SK-N-MC (cell line): ENCODE data around the gene METTL15.
A peak's percentile ranks its signal among the peaks of the same experiment; 100 is the strongest.
"Not testable (repeated sequence)": the region's sequence is repeated elsewhere in the genome, so short reads cannot be mapped to it uniquely, and the experiment has no call there.

Source experiments
- DNase-seq: peaks from one replicate; pipeline ENCODE4 v3.0.0-alpha.2; 2011; ENCODE audit warnings: low read depth, low spot score
- H3K27ac ChIP-seq: fragments of 200-600 bp; sonication (generic); 2 replicates; pipeline ENCODE4 v1.5.1; 2016; ENCODE audit warnings: mixed run types
- H3K36me3 ChIP-seq: fragments of 200-600 bp; sonication (generic); 2 replicates; pipeline ENCODE4 v1.6.1; 2017; ENCODE audit warnings: antibody characterized with exemption, low read length, mixed read lengths; ENCODE audit not compliant: insufficient read depth
- H3K4me3 ChIP-seq: fragments of 200-600 bp; sonication (generic); 2 replicates; pipeline ENCODE4 v1.5.1; 2016
- H3K9ac ChIP-seq: fragments of 200-600 bp; sonication (generic); 2 replicates; pipeline ENCODE4 v1.8.0; 2017; ENCODE audit warnings: mixed run types, mixed read lengths; ENCODE audit not compliant: insufficient read length
- H3K9me3 ChIP-seq: fragments of 200-600 bp; sonication (generic); 2 replicates; pipeline ENCODE4 v1.6.1; 2017; ENCODE audit warnings: low read depth, mild to moderate bottlenecking, antibody characterized with exemption, low read length, moderate library complexity, mixed read lengths
- EZH2 ChIP-seq: fragments of 200-600 bp; sonication (generic); IDR thresholded peaks from one replicate; pipeline ENCODE4 v1.6.1; 2017; ENCODE audit warnings: antibody characterized with exemption
- FOXP2 ChIP-seq: optimal IDR thresholded peaks from 2 replicates; pipeline ENCODE3; 2011; ENCODE audit warnings: mild to moderate bottlenecking, moderate library complexity; ENCODE audit not compliant: insufficient read depth; ENCODE audit errors: extremely low read length, control extremely low read depth
- POLR2AphosphoS5 ChIP-seq: IDR thresholded peaks from 2 replicates; pipeline ENCODE4 v1.6.1; 2012; ENCODE audit warnings: mild to moderate bottlenecking, low read depth, low read length, borderline replicate concordance

Gene METTL15, protein sequence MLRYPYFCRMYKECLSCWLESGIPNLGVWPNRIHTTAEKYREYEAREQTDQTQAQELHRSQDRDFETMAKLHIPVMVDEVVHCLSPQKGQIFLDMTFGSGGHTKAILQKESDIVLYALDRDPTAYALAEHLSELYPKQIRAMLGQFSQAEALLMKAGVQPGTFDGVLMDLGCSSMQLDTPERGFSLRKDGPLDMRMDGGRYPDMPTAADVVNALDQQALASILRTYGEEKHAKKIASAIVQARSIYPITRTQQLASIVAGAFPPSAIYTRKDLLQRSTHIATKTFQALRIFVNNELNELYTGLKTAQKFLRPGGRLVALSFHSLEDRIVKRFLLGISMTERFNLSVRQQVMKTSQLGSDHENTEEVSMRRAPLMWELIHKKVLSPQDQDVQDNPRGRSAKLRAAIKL

DNA sequence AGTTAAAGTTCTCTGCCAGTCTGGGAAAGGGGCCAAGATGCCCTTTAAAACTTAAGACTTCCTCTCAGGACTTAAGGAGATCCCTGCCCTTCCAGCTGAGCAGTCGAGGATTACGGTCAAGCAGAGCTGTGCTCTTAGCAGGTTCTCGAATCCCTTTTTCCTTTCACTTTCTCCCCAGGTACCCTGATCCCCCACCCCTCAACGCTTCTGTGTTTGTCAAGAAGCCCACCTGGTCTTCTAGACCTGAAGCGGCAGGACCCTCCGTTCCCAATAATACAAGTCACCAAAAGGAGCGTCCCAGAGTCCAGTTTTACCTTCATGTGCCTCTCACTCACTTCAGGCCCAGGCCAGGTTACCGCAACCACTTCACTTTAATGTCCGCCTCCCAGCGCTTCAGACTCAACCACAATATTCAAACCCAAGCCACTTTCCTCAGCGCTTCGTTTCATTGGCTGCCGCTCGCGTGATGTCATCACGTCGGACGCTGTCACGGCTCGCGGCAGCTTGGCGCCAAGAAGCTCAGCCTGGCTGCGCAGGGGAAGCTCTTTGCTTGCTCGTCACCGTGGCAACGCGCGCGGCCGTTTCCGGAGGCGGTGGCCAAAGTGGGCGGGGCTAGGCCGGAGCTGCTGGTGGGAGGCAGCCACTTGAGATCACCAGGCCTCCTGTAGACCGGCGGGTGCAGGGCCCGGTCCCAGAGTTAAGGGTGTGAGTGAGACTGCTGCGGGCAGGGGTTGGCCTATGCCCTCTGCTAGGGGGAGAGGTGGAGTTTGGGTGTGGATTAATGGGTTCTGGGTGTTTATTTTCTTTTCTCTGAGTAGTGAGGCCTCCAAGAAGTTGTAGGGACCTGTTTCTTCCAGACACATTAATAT lies at the start of gene METTL15, which contains the start of gene KIF18A:
Gene METTL15, plus strand, starts transcription at position 639 of the 869 bp plus-strand sequence. CDS start 4,947 bp downstream, outside the sequence.
Gene KIF18A, minus strand, starts transcription at position 407 of the 869 bp plus-strand sequence. CDS start 10,209 bp downstream, outside the sequence.
- Histone ChIP-seq H3K36me3 (no peaks in the 10 kb centered on the region; the same call in 1 of the 2 replicates), H3K27ac (peak within 1 kb of the TSS; percentile 86), H3K9ac (peak within 1 kb of the TSS; percentile 97), H3K9me3 (no peaks in the 10 kb centered on the region; the same call in 1 of the 2 replicates), H3K4me3 (peak within 1 kb of the TSS; percentile 99)
- DNase-seq, result peak; percentile 68
- TF ChIP-seq FOXP2 (peak; percentile 40), POLR2AphosphoS5 (peak; percentile 81; the same call in 1 of the 2 replicates), EZH2 (no peak)

DNA sequence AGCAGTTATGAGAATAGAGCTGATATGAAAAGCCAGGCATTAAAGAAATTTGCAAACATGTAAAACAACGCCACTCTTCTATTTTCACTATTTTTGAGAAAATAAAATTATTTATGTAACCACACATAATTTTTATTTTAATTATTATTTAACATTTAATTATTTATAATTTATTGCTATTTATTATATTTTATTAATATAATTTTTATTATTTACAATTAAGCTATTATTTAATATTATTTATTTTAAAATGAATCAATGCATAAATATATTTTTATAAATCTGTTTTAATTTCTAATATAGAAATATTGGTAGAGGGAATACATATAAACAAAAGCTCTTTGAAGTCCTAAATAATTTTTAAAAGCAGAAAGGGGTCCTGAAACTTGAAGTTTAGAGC lies 36.9 kb upstream of the METTL15 start:
- no peak for TF ChIP-seq EZH2
- no peak for TF ChIP-seq POLR2AphosphoS5
- no peak for TF ChIP-seq FOXP2
- H3K36me3 ChIP-seq, result peaks cover 40% of the 10 kb centered on the region
- no peak overlapping the region for H3K4me3 ChIP-seq
- no peak overlapping the region for H3K27ac ChIP-seq
- DNase-seq, result no peak
- no peak overlapping the region for H3K9ac ChIP-seq
- H3K9me3 ChIP-seq, result no peaks in the 10 kb centered on the region

DNA sequence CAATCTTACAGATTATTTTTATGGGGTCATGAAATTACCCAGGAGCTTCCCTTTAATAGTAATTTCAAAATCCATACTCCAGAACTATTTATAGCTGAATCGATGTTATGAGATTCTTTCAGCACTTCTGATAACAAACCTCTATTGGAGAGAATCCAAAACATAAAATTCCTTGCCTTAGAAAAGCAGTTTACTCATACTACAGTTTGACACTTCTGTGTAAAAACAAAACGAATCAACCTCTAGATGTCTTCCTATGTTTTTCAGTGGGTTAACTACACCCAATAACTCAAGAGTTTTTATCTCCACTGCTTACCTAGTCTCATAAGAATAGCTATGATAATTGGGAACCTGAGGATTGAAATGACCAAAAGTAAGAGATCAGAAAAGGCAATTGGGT lies 35.9 kb upstream of the METTL15 start:
- DNase-seq, result no peak
- TF ChIP-seq EZH2, result no peak
- TF ChIP-seq POLR2AphosphoS5, result no peak
- TF ChIP-seq FOXP2, result no peak
- no peak overlapping the region for H3K27ac ChIP-seq
- no peak overlapping the region for H3K4me3 ChIP-seq
- peaks cover 44% of the 10 kb centered on the region for H3K36me3 ChIP-seq
- no peaks in the 10 kb centered on the region for H3K9me3 ChIP-seq
- no peak overlapping the region for H3K9ac ChIP-seq

DNA sequence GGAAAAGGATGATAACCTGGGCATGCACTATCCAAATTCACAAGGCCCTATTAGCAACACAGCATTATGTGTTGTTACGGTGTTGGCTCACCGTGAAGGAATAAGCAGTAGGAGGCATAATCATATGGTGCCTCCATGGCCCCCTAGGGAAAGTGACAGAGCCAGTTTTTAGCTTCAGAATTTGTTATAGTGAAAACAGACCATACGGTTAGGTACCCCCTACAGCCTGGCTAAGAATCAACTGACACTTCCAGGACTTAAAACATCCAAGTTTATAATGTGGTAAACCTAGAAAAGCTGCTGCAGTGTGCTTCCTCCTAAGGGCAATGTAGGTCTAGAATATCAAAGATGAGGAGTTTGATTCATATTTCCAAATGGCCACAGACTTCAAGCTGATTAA lies 30.7 kb upstream of the METTL15 start:
- no peak for TF ChIP-seq EZH2
- no peak for TF ChIP-seq POLR2AphosphoS5
- TF ChIP-seq FOXP2, result no peak
- DNase-seq, result no peak
- peaks cover 53% of the 10 kb centered on the region for H3K36me3 ChIP-seq
- no peak overlapping the region for H3K4me3 ChIP-seq
- H3K9ac ChIP-seq, result no peak overlapping the region
- H3K27ac ChIP-seq, result no peak overlapping the region
- H3K9me3 ChIP-seq, result no peaks in the 10 kb centered on the region

DNA sequence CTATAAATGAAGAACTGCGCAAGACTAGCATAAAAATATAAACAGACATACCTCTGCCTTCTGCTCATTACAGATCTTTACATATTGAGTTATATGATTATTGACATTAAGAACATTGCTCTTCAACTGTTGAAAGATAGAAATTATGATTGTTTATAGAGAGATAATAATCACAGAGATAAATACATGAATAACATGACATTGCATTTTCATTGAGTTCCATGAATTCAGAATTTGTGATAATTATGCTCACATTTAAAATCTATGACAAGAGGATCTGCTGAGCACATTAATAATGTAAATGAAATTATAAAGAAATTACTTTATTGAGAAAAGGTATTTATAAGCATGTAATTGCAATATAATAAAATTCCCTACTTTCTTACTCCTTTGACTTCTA lies 25.1 kb upstream of the METTL15 start:
- no peak for TF ChIP-seq EZH2
- no peak for TF ChIP-seq FOXP2
- TF ChIP-seq POLR2AphosphoS5, result no peak
- no peak overlapping the region for H3K4me3 ChIP-seq
- no peaks in the 10 kb centered on the region for H3K9me3 ChIP-seq
- H3K36me3 ChIP-seq, result peaks cover 42% of the 10 kb centered on the region
- DNase-seq, result no peak
- no peak overlapping the region for H3K9ac ChIP-seq
- no peak overlapping the region for H3K27ac ChIP-seq

DNA sequence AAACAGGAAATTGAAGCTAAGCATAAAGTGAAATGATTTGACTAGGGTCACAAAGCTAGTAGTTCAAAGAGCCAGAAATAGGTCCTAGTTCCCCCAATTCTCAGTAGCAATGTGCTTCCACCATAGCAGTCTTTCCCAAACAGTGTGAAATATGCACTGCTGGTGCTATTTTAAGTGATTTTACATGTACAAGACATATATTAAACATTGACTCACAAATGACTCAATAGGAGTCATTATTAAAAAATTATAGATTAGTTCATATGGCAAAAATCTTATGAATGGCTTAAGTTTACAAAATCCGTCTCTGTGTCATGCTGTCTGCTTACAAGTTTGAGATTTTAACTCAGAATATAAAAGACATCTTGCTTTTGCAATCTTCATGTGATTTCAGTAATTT lies 21.6 kb upstream of the METTL15 start:
- TF ChIP-seq FOXP2 (no peak), POLR2AphosphoS5 (no peak), EZH2 (no peak)
- H3K9me3 ChIP-seq, result no peaks in the 10 kb centered on the region
- H3K36me3 ChIP-seq, result peaks cover 46% of the 10 kb centered on the region
- DNase-seq, result no peak
- H3K27ac ChIP-seq, result no peak overlapping the region
- no peak overlapping the region for H3K9ac ChIP-seq
- H3K4me3 ChIP-seq, result no peak overlapping the region

DNA sequence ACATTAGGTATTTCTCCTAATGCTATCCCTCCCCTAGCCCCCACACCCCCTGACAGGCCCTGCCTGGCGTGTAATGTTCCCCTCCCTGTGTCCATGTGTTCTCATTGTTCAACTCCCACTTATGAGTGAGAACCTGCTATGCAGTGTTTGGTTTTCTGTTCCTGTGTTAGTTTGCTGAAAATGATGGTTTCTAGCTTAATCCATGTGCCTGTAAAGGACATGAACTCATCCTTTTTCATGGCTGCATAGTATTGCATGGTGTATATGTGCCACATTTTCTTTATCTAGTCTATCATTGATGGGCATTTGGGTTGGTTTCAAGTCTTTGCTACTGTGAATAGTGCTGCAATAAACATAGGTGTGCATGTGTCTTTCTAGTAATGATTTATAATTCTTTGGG lies 21.0 kb upstream of the METTL15 start:
- not testable (repeated sequence) for H3K9me3 ChIP-seq, H3K9ac ChIP-seq, DNase-seq, H3K27ac ChIP-seq, H3K4me3 ChIP-seq
- peaks cover 40% of the 10 kb centered on the region for H3K36me3 ChIP-seq

DNA sequence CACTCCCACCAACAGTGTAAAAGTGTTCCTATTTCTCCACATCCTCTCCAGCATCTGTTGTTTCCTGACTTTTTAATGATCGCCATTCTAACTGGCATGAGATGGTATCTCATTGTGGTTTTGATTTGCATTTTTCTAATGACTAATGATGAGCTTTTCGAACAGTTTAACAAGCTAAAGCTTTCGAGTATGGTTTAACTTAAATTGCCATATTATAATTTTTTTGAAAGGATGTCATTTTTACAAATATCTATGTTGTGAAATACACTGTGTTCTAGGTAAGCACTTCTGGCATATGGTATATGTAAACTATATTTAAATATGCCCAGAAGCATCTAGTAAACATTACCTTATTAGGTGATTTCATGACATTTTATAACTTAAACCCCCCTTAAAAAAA lies 20.5 kb upstream of the METTL15 start:
- DNase-seq, H3K4me3 ChIP-seq, H3K9me3 ChIP-seq, H3K9ac ChIP-seq, H3K27ac ChIP-seq: not testable (repeated sequence)
- peaks cover 34% of the 10 kb centered on the region for H3K36me3 ChIP-seq
